NOMO-1 treated with dmso at 0.1 percent for 144 hours (cell line): ENCODE measurements around the gene COLQ.
"Not testable (repeated sequence)": the region's sequence is repeated elsewhere in the genome, so short reads cannot be mapped to it uniquely, and the experiment has no call there.

Experiments
- DNase-seq: peaks from one replicate; lab custom pipeline; 2025; ENCODE audit not compliant: unreplicated experiment; lab: John Stamatoyannopoulos, UW

Gene COLQ

GRCh38 chr3:15458212-15458780 lies 63.2 kb downstream of the COLQ start:
- DNase-seq = no peak

GRCh38 chr3:15456915-15457314 lies 64.6 kb downstream of the COLQ start:
- DNase-seq = not testable (repeated sequence)

GRCh38 chr3:15456321-15456720 lies 65.2 kb downstream of the COLQ start:
- DNase-seq = no peak

GRCh38 chr3:15455756-15456155 lies 65.8 kb downstream of the COLQ start:
- DNase-seq = no peak

- no peak for DNase-seq
These were observed 66.5 kb downstream of the COLQ start for GRCh38 chr3:15454965-15455364.

GRCh38 chr3:15453991-15454625 lies 67.4 kb downstream of the COLQ start:
- no peak for DNase-seq

- no peak for DNase-seq
These were observed 68.0 kb downstream of the COLQ start for GRCh38 chr3:15453501-15453900.

GRCh38 chr3:15452961-15453360 lies 68.5 kb downstream of the COLQ start:
- DNase-seq = no peak

GRCh38 chr3:15452156-15452555 lies 69.3 kb downstream of the COLQ start:
- DNase-seq = no peak

GRCh38 chr3:15451216-15452113 lies 70.0 kb downstream of the COLQ start:
- no peak for DNase-seq

- no peak for DNase-seq
These were observed 70.9 kb downstream of the COLQ start for GRCh38 chr3:15450438-15451215.

- no peak for DNase-seq
These were observed 71.8 kb downstream of the COLQ start for GRCh38 chr3:15449489-15450224.

- DNase-seq = no peak
These were observed 77.5 kb downstream of the COLQ start for GRCh38 chr3:15443826-15444524.

- peak; percentile 38 for DNase-seq
These were observed 80.6 kb downstream of the COLQ start for GRCh38 chr3:15440891-15441290.

- no peak for DNase-seq
These were observed 82.0 kb downstream of the COLQ start for GRCh38 chr3:15439476-15439875.

- DNase-seq = peak; percentile 43
These were observed 82.5 kb downstream of the COLQ start for GRCh38 chr3:15438983-15439382.

- DNase-seq = no peak
These were observed 85.3 kb downstream of the COLQ start for GRCh38 chr3:15436246-15436645.

- DNase-seq = no peak
These were observed 86.8 kb downstream of the COLQ start for GRCh38 chr3:15434756-15435155.

- DNase-seq = no peak
These were observed 88.0 kb downstream of the COLQ start for GRCh38 chr3:15433531-15433930.

GRCh38 chr3:15431256-15431837 lies 90.2 kb downstream of the COLQ start:
- no peak for DNase-seq
